GM18519 (cell line): Measurements from ENCODE around the gene RPLP2.

ENCODE experiments used
- ATAC-seq: cut with Tn5 transposase; IDR thresholded peaks from one replicate; pipeline ENCODE4 v1.9.1; 2021; ENCODE audit warnings: mild to moderate bottlenecking, moderate library complexity; ENCODE audit not compliant: unreplicated experiment, low FRiP score

The RPLP2 gene

DNA sequence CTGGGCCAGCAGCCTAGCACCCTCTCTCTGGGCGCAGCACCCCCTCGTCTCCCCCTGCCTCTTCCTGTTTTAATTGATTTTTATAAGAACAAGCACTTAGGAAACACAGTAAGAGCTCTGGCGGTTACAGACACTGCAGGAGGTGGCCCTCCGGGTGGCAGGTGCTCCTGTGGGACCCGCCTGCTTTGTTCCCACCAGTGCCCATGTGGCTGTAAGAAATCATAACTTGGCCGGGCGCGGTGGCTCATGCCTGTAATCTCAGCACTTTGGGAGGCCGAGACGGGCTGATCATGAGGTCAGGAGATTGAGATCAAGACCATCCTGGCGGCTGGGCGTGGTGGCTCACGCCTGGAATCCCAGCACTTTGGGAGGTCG lies 51.3 kb downstream of the RPLP2 start:
- no peak for ATAC-seq

DNA sequence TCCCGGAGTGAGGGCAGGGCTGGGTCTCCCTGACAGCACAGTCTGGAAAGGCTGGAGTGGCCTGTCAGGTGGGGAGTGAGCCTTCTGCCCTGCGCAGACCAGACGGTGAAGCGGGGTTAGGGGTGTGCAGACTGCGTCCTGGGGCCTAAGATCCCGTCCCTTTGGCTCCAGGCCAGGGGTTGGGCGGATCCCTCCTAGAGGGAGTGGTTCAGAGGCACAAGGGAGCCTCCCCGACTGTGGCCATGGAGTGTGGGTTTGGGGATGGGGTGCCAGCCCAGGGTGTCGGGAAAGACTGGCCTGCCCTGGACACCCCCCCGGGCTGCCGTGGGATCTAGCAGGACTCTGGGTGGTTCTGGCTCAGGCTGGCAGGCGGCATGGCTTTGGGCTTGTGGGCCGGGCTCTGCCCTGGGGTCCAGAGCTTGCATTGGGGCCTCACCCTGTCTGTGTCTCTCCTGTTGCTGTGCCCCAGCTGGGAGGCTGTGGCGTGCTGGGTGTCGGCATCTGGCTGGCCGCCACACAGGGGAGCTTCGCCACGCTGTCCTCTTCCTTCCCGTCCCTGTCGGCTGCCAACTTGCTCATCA lies 52.4 kb downstream of the RPLP2 start:
- ATAC-seq, result no peak
